GM18507 (cell line): Measurements from ENCODE around the gene SMU1.

Experiments
- DNase-seq: peaks from one replicate; pipeline ENCODE4 v3.0.0; 2011; ENCODE audit warnings: low read depth; ENCODE audit not compliant: insufficient read length; ENCODE audit errors: extremely low spot score
- FAIRE-seq: peaks from 2 replicates; lab custom pipeline; 2011; peaks lifted over from hg19 to GRCh38; lab: Jason Lieb, UNC

Gene SMU1

GRCh38 chr9:33076046-33077004 lies at the start of gene SMU1:
Gene SMU1, minus strand, starts transcription at chr9:33076674. Its CDS starts 66 bp downstream, at chr9:33076608.
- FAIRE-seq (peak; percentile 97), DNase-seq (peak; percentile 93)

GRCh38 chr9:33125461-33125860 lies 49.0 kb upstream of the SMU1 start:
- DNase-seq (no peak), FAIRE-seq (no peak)

- peak; percentile 78 for FAIRE-seq
- no peak for DNase-seq
Measured at GRCh38 chr9:33124751-33125381, 48.4 kb upstream of the SMU1 start.

GRCh38 chr9:33124046-33124445 lies 47.6 kb upstream of the SMU1 start:
- FAIRE-seq (no peak), DNase-seq (no peak)

- FAIRE-seq: no peak
- no peak for DNase-seq
Measured at GRCh38 chr9:33123407-33124031, 47.0 kb upstream of the SMU1 start.

GRCh38 chr9:33120620-33121019 lies 44.1 kb upstream of the SMU1 start:
- FAIRE-seq: no peak
- no peak for DNase-seq

- DNase-seq (no peak), FAIRE-seq (peak; percentile 66)
Measured at GRCh38 chr9:33117796-33118195, 41.3 kb upstream of the SMU1 start.

GRCh38 chr9:33117306-33117705 lies 40.8 kb upstream of the SMU1 start:
- DNase-seq: no peak

GRCh38 chr9:33116860-33117259 lies 40.4 kb upstream of the SMU1 start:
- DNase-seq (no peak), FAIRE-seq (peak; percentile 77)

More at GRCh38 chr9:33117306-33117705, 40.8 kb upstream of the SMU1 start:
- FAIRE-seq: no peak

GRCh38 chr9:33114746-33115145 lies 38.3 kb upstream of the SMU1 start:
- FAIRE-seq (no peak), DNase-seq (no peak)

GRCh38 chr9:33113799-33114547 lies 37.5 kb upstream of the SMU1 start:
- DNase-seq: no peak

GRCh38 chr9:33112094-33112493 lies 35.6 kb upstream of the SMU1 start:
- FAIRE-seq: no peak

More at GRCh38 chr9:33113799-33114547, 37.5 kb upstream of the SMU1 start:
- FAIRE-seq: no peak

GRCh38 chr9:33111631-33112030 lies 35.2 kb upstream of the SMU1 start:
- no peak for FAIRE-seq
- no peak for DNase-seq

More at GRCh38 chr9:33112094-33112493, 35.6 kb upstream of the SMU1 start:
- no peak for DNase-seq

GRCh38 chr9:33110686-33111085 lies 34.2 kb upstream of the SMU1 start:
- DNase-seq (no peak), FAIRE-seq (no peak)

- FAIRE-seq (no peak), DNase-seq (no peak)
Measured at GRCh38 chr9:33109850-33110595, 33.5 kb upstream of the SMU1 start.

- DNase-seq: no peak
- FAIRE-seq: no peak
Measured at GRCh38 chr9:33109097-33109496, 32.6 kb upstream of the SMU1 start.

- FAIRE-seq (no peak), DNase-seq (no peak)
Measured at GRCh38 chr9:33108472-33108871, 32.0 kb upstream of the SMU1 start.

GRCh38 chr9:33107762-33108161 lies 31.3 kb upstream of the SMU1 start:
- FAIRE-seq (no peak), DNase-seq (no peak)
